HG03175 (cell line): ENCODE results near the gene DLGAP1.
"Not testable (repeated sequence)": the region's sequence is repeated elsewhere in the genome, so short reads cannot be mapped to it uniquely, and the experiment has no call there.

ENCODE experiments used
- ATAC-seq: cut with Tn5 transposase; IDR thresholded peaks from one replicate; pipeline ENCODE4 v1.9.1; 2021; ENCODE audit warnings: mild to moderate bottlenecking, moderate library complexity; ENCODE audit not compliant: unreplicated experiment

The DLGAP1 gene

DNA sequence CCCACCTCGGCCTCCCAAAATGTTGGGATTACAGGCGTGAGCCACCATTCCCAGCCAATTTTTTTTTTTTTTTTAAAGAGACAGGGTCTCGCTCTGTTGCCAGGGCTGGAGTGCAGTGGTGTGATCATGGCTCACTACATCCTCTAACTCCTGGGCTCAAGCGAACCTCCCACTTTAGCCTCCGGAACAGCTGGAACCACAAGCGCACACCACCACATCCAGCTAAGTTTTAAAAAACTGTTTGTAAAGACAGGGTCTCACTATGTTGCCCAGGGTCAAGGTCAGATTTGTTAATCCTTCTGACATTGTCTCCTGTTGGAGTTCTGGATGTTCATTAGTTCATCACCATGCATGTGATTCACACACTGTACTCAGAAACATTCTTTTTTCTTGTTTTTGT lies 855.2 kb downstream of the DLGAP1 start:
- no peak for ATAC-seq

DNA sequence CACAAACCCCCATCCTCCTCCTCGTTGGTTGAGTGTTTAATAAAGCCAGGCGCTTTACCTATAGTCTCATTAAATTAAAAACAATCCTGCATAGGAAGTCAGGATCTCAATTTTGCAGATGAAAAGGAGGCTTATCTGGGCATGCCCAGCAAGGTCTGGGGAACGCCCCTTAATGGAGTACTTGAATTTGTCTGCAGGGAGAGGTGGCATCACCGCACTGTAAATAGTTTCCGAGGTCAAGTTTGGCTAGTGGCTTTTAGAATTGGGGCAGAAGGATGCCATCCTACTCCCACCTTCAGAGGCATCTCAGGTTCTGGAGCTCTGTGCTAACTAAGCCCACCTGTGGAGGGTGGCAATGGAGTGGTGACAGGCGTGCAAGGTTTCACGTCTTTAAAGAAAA lies 855.9 kb downstream of the DLGAP1 start:
- no peak for ATAC-seq

DNA sequence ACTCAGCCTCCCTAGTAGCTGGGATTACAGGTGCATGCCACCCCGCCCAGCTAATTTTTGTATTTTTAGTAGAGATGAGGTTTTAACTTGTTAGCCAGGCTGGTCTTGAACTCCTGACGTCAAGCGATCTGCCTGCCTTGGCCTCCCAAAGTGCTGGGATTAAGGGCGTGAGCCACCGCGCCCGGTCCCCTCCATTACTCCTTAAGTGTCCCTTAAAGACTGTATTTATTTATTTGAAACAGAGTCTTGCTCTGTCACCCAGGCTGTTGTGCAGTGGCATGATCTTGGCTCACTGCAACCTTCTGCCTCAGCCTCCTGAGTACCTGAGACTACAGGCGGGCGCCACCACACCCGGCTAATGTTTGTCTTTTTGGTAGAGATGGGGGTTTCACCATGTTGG lies 856.5 kb downstream of the DLGAP1 start:
- ATAC-seq, result no peak

DNA sequence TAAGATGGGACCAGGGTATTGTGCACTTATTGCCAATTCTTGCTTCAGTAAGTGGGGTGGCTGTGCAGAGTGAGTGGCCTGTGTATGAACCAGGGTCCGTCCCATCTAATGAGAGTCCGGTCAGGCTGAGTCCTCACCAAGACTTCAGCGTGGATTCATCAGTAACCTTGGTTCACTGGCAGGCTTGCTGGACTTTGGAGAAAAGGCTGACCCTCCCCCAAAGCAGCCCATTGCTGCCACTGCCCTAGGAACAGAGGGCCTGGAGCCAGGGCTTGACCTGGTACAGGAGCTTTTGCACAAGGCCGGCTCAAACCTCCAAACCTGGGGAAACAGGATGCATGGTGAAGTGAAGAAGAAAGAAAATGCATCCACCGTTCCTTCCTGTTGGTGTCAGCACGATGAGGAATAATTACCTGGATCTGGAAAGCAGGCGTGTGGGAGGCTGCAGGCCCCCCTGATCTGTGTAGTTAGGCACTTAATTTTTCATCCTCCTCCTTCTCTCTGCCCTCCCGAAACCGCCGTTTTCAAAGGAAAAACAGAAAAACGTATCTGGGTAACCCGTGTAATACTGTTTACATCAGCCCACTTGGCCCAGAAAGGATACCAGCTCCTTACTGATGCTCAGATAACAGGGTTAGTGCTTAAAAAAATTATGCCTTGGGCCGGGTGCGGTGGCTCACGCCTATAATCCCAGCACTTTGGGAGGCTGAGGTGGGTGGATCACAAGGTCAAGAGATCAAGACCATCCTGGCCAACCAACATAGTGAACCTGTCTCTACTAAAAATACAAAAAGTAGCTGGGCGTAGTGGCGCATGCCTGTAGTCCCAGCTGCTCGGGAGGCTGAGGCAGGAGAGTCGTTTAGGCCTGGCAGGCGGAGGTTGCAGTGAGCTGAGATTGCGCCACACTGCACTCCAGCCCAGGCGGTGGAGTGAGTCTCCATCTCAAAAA lies 857.4 kb downstream of the DLGAP1 start:
- no peak for ATAC-seq

DNA sequence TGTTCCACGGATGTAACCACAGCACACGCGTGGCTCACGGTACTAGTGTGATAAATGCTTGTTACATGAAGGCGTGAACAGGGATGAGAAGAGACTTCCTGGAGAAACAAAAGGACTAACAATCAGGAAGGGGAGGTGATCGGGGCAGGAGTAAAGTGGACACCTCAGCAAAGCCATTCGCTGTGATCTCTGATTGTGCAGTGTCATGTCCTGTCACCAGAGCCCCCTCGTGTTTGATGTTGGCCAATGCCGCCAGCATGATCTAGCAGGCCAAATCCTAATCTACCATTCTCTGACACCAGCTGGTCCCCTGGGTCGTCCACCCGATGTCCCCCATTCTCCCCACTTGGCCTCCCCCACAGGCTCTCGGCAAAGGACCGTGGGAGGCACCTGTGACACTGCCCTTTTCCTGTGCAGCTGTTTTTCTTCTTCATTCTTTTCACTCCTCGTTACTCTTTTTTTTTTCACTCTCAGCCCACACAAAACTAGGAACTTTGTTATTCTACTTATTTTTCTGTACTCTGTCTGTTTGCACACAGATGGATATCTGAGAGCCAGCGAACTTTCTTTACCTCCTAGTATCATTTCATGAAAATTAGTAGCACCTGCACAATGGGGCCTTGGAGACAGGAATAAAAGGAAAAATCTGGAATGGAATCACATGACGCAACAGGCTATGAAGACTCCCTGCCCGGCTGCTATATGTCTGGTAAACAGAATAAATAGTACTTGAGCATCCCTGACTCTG lies 858.3 kb downstream of the DLGAP1 start:
- peak; percentile 39 for ATAC-seq

DNA sequence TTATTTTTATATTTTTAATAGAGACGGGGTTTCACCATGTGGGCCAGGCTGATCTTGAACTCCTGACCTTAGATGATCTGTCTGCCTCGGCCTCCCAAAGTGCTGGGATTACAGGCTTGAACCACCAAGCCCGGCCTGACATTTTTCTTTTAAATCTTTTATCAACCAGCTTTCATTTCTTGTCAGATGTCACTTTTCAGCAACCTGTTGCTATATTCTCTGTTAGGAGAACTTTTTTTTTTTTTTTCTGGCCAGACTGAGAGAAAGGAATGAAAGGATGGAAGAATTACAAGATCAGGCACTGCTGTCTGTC lies 858.8 kb downstream of the DLGAP1 start:
- ATAC-seq, result no peak

DNA sequence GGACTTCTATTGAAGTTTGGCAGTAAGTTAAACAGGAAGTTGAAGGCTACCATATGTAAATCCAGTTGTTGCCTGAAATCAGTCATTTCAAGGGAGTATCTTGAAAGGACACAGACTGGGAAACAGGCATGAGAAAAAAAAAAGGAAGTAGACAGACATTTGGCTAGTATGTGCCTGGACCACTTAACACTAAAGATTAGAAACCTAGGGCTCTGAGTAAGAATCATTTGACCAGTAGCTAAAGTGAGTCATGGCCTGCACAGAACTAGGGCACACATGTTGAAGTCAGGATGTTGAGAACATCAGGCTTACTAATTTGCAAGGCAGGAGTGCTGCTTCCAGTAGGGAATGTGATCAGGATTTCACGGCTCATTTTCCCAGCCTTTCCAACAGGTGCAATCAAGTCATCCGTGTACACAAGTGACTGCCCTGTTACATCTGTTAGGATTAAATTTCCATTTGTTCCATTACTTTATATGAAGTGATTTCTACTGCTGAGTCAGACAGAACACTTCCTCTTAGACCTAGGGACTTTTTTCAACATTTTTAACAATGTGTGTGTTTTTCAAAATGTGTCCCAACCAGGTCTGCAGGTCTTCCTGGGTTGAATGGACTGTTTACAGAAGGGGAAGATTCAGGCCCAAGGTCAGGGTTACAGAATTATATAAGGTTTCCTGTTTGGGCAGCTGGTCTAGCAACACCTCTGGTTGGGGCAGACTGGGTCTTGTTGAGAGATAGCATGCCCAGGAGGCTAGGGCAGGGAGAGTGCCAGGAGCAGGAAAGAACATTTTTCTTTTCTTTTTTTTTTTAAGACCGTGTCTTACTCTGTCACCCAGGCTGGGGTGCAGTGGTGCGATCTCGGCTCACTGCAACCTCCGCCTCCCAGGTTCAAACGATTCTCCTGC lies 859.5 kb downstream of the DLGAP1 start:
- peak; percentile 50 for ATAC-seq

DNA sequence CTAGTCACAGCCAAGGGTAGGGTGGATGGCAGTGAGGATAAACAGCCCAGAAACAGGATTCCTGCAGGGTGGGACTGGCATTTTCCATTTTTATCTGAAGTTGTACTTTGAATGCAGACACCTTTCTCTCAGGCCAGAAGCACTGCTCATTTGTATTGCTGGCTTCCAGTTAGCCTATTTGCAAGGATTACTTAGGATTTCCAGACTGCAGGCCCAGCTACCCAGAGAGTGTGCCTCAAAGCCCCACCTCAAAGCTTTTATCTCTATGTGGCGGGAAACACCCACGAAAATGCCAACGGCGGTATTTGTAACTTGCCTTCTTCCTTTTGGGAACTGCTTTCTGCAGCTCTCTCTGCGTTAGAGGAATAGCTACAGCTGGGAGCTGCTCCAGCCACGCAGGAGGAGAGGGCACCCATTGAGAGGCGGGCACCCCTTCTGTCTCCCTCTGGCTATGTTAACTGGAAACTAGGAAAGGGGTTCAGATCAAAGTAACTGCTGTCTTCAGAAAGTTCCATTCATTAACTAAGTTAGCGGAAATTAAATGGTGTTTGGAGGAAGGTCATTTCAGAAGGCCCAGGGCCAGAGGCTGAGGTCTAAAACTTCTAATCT lies 860.2 kb downstream of the DLGAP1 start:
- no peak for ATAC-seq

DNA sequence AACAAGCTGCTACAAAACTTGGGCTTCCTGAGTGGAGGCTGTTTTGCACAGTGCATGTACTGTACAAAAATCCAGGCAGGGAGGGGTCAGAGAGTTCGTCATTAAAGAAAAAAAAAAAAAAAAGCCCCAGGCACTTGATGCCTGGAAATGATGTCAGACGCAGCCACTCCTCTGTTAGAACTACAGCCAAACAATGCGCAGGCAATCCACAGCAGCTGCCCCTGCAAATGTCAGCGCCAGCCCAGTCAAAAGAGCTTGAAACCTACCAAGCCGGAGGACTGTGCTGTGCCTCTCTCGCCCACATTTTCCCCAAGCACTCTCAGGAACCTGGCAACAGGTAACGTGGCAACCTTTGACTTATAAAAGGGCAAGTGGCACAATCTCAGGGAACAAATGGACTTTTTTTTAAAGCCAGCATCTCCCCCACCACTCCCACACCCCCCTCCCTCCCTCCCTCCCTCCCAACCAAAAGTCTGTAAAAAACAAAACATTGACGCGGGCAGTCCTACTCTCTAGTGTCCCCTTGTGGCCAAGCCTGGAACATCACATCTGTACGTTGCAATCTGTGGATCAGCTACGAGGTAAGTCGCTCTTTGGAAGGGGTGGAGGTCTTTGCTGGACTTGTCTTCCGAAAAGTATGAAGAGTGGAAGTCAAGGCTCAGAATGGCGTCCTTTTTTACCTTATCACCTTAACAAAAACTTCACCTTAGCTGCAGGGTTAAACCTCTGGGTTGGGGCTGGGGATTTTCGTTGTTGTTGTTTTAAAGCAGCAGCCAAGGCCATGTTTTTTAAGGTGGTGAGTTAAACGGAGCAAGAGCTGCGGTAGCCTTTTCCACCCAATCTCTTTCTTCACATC lies 861.0 kb downstream of the DLGAP1 start:
- ATAC-seq, result peak; percentile 75

DNA sequence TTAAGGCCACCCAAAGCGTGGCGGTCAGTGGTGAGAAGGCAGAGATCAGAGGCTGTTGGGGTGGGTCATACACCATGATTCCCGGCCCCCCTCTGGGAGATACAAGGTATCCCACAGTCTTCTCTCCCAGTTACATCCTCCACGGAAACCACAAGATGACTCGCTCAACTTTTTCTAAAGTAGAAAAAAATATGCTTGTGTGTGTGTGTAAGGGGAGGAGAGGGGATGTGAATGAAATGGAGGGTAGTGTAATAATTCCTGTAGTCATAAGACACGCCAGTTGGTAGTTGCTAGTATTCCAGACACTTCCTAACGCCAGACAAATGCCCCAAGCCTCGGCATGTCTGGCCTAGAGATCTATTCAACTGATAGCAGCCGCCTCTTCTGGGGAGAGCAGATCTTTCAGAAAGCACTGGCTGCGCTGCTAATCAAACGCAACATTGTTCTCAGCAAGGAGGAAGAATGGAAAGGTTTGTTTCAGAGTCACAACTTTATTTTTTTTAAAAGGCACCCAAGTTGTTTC lies 861.7 kb downstream of the DLGAP1 start:
- ATAC-seq, result no peak

DNA sequence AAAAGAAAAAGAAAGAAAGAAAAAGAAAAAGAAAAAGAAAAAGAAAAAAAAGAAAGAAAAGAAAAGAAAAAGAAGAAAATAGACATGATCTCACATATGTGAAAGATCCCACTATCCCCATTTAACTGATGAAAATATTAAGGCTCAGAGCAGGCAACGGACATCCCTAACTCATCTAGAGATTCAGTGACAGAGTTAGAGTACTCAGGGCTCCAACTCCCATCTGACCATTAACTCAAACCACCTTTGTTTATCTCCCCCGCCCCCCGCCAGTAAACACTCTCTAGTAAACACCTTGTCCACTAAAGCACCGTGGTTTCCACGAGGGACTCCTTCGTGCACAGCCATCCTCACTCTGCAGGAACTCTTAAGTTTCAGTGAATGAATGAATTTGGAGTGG lies 862.2 kb downstream of the DLGAP1 start:
- no peak for ATAC-seq

DNA sequence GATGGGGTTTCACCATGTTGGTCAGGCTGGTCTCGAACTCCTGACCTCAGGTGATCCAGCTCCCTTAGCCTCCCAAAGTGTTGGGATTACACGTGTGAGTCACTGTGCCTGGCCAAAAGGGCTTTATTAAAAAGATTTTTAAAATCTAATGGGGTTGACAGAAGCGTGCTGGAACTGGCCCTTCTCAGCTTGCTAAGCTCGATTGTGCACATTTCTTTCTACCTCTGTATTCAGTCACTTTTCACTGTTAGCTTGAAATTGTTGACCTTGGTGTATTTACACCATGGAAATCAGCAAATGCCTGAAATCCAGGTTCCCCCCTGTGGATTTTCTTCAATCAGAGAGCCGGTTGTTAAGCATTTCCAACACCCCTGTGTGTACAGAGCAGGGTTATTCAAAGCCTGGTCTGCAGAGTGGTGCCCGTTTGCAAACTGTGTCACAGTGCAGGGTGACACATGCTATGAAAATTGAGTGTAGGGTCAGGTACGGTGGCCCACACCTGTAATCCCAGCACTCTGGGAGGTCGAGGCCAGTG lies 864.9 kb downstream of the DLGAP1 start:
- no peak for ATAC-seq

DNA sequence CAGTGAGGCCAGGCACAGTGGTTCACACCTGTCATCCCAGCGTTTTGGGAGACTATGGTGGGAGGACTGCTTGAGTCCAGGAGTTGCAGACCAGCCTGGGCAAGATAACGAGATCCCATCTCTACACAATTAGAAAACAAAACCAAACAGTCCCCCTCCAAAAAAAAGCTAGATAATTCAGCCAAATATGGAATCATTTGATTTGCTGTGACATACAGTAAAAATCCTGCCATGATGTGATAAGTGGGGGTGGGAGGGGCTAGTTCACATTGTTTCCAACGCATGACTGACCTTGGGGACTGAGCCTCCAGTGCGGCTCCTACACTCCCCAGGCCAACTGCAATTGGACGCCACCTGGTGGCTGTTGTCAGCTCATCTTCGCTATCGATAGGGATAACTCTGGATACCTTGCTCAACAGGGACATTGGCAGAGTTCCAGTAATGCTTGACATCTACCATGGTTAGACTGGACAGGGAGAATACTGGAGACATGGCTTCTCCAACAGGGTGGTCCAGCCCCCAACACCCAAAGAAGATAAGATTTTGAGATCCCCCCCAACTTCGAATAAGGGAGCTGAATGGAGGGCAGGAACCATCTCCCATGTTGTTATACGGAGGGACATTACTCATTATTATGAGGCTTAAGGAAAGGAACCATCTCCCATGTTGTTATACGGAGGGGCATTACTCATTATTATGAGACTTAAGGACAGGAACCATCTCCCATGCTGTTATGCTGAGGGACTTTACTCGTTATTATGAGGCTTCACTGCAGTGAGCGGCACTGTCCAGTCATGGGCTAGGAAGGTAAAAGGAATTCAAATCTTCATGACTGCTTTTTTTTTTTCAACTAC lies 869.2 kb downstream of the DLGAP1 start:
- peak; percentile 38 for ATAC-seq

DNA sequence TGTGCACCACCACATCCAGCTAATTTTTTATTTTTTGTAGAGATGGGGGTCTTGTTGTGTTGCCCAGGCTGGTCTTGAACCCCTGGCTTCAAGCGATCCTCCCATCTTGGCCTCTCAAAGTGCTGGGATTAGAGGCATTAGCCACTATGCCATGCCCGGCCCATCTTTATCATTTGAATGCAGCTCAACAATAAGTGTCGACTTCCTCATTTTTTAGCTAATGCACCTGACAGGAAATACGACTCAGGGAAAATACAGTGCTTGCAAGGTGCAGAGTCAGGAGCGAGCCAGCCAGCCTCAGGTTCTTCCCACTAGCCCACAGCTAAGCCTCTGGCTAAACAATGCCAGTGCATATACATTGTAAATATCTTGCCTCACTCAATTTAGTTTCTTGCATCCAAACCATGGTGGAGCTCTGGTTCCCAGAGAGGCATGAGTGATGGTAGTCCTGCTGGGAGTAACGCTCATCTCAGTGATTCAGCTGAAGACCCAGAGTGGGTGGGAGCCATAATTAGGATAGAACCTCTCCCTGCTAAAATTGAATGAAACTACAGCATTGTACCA lies 870.1 kb downstream of the DLGAP1 start:
- no peak for ATAC-seq

DNA sequence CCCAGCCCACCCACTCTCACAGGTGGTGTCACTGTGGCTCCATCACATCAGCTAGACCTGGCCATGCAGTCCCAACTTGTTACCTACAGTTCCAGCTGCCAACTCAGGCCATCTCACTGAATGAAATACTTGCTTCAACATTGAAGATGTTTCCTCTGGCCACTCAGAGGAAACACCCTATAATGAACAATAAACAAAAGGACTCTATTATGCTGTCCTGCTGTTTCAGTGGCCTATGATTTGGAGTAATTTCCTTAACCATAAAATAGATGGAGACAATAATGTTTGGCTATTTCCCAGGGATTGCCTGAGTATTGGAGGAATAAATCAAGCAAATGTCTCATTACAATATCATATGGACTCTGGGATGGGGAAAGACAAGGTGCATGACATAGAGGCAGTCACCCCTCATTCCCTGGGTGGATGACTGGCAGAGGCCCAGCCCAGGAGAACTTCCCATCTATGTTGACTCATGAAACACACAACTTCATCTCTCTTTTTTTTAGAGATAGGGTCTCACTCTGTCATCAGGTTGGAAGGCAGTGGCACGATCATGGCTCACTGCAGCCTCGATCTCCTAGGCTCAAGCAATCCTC lies 870.7 kb downstream of the DLGAP1 start:
- ATAC-seq, result no peak

DNA sequence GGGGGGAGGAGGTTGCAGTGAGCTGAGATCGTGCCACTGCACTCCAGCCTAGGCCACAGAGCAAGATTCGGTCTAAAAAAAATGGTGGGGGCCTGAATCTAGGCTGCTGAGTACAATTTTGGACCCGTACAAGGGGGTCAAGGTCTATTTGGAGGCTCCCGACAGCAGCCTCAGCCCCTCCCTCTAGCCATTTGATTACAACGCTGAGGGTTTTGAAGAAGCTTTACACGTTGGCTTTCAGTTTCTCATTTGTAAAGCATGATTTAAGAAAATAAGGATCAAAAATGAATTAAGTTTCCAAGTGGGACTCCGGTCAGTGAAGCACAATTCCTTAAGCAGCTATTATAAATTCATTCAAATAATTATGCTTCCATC lies 871.2 kb downstream of the DLGAP1 start:
- no peak for ATAC-seq

DNA sequence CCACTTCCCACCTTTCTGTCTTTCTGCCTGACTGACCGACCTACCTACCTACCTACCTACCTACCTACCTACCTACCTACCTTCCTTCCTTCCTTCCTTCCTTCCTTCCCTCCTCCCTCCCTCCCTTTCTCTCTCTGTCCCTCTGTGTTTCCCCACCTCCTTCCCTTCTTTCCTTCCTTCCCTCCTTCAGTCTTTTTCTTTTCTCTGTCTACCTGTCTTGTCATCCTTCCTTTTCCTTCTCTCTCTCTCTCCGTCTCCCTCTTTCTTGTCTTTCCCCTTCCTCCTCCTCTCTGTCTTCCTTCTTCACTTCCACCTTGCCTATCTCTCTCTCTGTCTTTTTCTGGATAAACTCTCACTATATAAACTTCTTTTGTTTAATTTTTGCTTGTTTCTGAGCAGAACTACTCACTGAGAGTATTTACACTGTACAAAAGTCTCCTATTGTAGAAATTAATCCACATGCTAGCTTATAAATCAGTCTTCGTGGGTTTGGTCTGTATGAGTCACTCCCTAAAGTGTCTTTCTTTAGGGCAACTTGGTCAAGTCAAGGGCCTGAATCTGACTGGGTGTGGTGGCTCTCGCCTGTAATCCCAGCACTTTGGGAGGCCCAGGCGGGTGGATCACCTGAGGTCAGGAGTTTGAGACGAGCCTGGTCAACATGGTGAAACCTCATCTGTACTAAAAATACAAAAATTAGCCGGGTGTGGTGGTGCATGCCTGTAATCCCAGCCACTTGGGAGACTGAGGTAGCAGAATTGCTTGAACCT lies 871.8 kb downstream of the DLGAP1 start:
- ATAC-seq, result not testable (repeated sequence)
